HEK293 (cell line): ENCODE measurements around the gene DHX57.

Source experiments
- CTCF ChIA-PET: fragments of 350-600 bp; formaldehyde crosslinking; extraction: SDS; loops from one replicate; lab custom pipeline; 2021; ENCODE audit warnings: antibody characterized with exemption; lab: Yijun Ruan, JAX
- POLR2A ChIA-PET: fragments of 300-600 bp; formaldehyde crosslinking; extraction: SDS; loops from one replicate; lab custom pipeline; 2020; ENCODE audit warnings: antibody characterized with exemption, inconsistent platforms; lab: Yijun Ruan, JAX
- H3K27ac ChIP-seq: fragments of 200-500 bp; sonication (Bioruptor generic); 2 replicates; pipeline ENCODE4 v1.5.1; 2014; ENCODE audit warnings: low read depth, low read length, control low read depth, inconsistent platforms; ENCODE audit errors: extremely low read depth
- H3K36me3 ChIP-seq, 2 experiments: fragments of 200-500 bp in 1 of 2; sonication (Bioruptor generic) in 1 of 2; 1 replicate in 1 of 2; 2 replicates in 1 of 2; pipeline ENCODE4 v1.5.1; 2014 to 2017; ENCODE audit warnings: inconsistent platforms in 2 of 2, low read length in 2 of 2; ENCODE audit not compliant: control insufficient read depth in 2 of 2, insufficient read depth in 1 of 2
- H3K4me1 ChIP-seq: fragments of 200-500 bp; sonication (Bioruptor generic); 2 replicates; pipeline ENCODE4 v1.5.1; 2014; ENCODE audit warnings: mild to moderate bottlenecking, low read length, inconsistent platforms; ENCODE audit not compliant: control insufficient read depth, insufficient read depth
- H3K4me3 ChIP-seq: 2 replicates; pipeline ENCODE4 v1.5.1; 2011; ENCODE audit warnings: low read depth, mild to moderate bottlenecking, control low read depth, low read length, moderate library complexity
- H3K9me3 ChIP-seq: fragments of 200-500 bp; sonication (Bioruptor generic); 2 replicates; pipeline ENCODE4 v1.5.1; 2014; ENCODE audit warnings: low read depth, low read length, inconsistent platforms; ENCODE audit not compliant: control insufficient read depth, insufficient read depth
- FEZF1 ChIP-seq: fragments of 450-650 bp; formaldehyde crosslinking; IDR thresholded peaks from 2 replicates; pipeline ENCODE4 v1.5.1; 2016; ENCODE audit warnings: missing biosample characterization, missing genetic modification characterization
- GLIS1 ChIP-seq: fragments of 450-650 bp; formaldehyde crosslinking; IDR thresholded peaks from 2 replicates; pipeline ENCODE4 v1.5.1; 2016; ENCODE audit warnings: missing biosample characterization, missing genetic modification characterization
- SETDB1 ChIP-seq: IDR thresholded peaks from one replicate; pipeline ENCODE4 v1.6.1; 2017; ENCODE audit warnings: mild to moderate bottlenecking, low read length, moderate library complexity, mixed read lengths; ENCODE audit not compliant: insufficient read length
- TCF7L2 ChIP-seq: IDR thresholded peaks from 2 replicates; pipeline ENCODE4 v1.6.1; 2011; ENCODE audit warnings: low read depth, mild to moderate bottlenecking, inconsistent platforms, low read length, moderate library complexity, borderline replicate concordance
- TRIM28 ChIP-seq: IDR thresholded peaks from 2 replicates; pipeline ENCODE4 v1.6.1; 2011; ENCODE audit warnings: low read length, control low read depth, borderline replicate concordance
- ZNF10 ChIP-seq: fragments of 450-650 bp; formaldehyde crosslinking; IDR thresholded peaks from 2 replicates; pipeline ENCODE4 v1.5.1; 2017; ENCODE audit warnings: missing biosample characterization, missing genetic modification characterization
- ZNF132 ChIP-seq: fragments of 450-650 bp; formaldehyde crosslinking; IDR thresholded peaks from 2 replicates; pipeline ENCODE4 v1.5.1; 2017; ENCODE audit warnings: missing biosample characterization, missing genetic modification characterization, borderline replicate concordance
- ZNF16 ChIP-seq: fragments of 450-650 bp; formaldehyde crosslinking; IDR thresholded peaks from 2 replicates; pipeline ENCODE4 v1.5.1; 2016; ENCODE audit warnings: low read depth, missing biosample characterization, missing genetic modification characterization
- ZNF175 ChIP-seq: fragments of 450-650 bp; formaldehyde crosslinking; IDR thresholded peaks from 2 replicates; pipeline ENCODE4 v1.5.1; 2016; ENCODE audit warnings: missing biosample characterization, missing genetic modification characterization
- ZNF266 ChIP-seq: fragments of 450-650 bp; formaldehyde crosslinking; IDR thresholded peaks from 2 replicates; pipeline ENCODE4 v1.5.1; 2016; ENCODE audit warnings: missing biosample characterization, missing genetic modification characterization, low read depth
- ZNF335 ChIP-seq: fragments of 450-650 bp; formaldehyde crosslinking; conservative IDR thresholded peaks from 2 replicates; pipeline ENCODE4 v1.5.1; 2016; ENCODE audit warnings: missing biosample characterization, missing genetic modification characterization
- ZNF394 ChIP-seq: fragments of 450-650 bp; formaldehyde crosslinking; IDR thresholded peaks from 2 replicates; pipeline ENCODE4 v1.5.1; 2016; ENCODE audit warnings: missing biosample characterization, missing genetic modification characterization, mild to moderate bottlenecking, moderate library complexity, borderline replicate concordance
- ZNF555 ChIP-seq: fragments of 450-650 bp; formaldehyde crosslinking; conservative IDR thresholded peaks from 2 replicates; pipeline ENCODE4 v1.5.1; 2017; ENCODE audit warnings: missing biosample characterization, mild to moderate bottlenecking, missing genetic modification characterization, inconsistent platforms
- ZNF558 ChIP-seq: fragments of 450-650 bp; formaldehyde crosslinking; IDR thresholded peaks from 2 replicates; pipeline ENCODE4 v1.5.1; 2016; ENCODE audit warnings: missing biosample characterization, missing genetic modification characterization
- TF ChIP-seq, protein P1 (sequence below): fragments of 450-650 bp; IDR thresholded peaks from 2 replicates; pipeline ENCODE4 v1.5.1; 2018; ENCODE audit warnings: missing biosample characterization, missing genetic modification characterization
- TF ChIP-seq, protein P2 (sequence below): fragments of 450-650 bp; formaldehyde crosslinking; IDR thresholded peaks from 2 replicates; pipeline ENCODE4 v1.5.1; 2016; ENCODE audit warnings: missing biosample characterization, missing genetic modification characterization
- TF ChIP-seq, protein P3 (sequence below): fragments of 450-650 bp; formaldehyde crosslinking; IDR thresholded peaks from 2 replicates; pipeline ENCODE4 v1.5.1; 2017; ENCODE audit warnings: missing biosample characterization, missing genetic modification characterization

Gene DHX57

DNA sequence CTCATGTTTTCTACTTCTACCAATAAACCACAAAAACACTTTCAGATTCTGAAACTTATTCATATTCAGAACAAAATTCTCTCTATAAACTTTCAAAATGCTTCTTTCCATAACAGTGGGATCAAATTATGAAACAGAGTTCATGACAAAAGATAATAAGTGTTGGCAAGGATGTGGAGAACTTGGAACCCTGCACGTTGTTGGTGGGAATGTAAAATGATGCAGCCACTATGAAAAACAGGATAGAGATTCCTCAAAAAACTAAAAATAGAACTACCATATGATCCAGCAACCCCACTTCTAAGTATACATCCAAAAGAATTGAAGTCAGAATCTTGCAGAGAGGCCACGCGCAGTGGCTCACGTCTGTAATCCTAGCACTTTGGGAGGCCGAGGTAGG is 52.3 kb downstream of the DHX57 start:
- ChIA-PET CTCF (no interaction called here), POLR2A (no interaction called here)
- no peak overlapping the region for H3K4me3 ChIP-seq
- no peaks in the 10 kb centered on the region for H3K4me1 ChIP-seq
- peaks cover 47 to 60% of the 10 kb centered on the region in 2 experiments for H3K36me3 ChIP-seq
- H3K9me3 ChIP-seq, result no peaks in the 10 kb centered on the region
- TF ChIP-seq ZNF175 (tag by site-specific recombination) (no peak), FEZF1 (no peak), TCF7L2 (no peak), SETDB1 (no peak), ZNF16 (tag by site-specific recombination) (no peak), ZNF555 (tag by site-specific recombination) (no peak), ZNF394 (tag by site-specific recombination) (no peak)
- TF ChIP-seq, all 188 proteins: peak for 0
- H3K27ac ChIP-seq, result no peak overlapping the region

DNA sequence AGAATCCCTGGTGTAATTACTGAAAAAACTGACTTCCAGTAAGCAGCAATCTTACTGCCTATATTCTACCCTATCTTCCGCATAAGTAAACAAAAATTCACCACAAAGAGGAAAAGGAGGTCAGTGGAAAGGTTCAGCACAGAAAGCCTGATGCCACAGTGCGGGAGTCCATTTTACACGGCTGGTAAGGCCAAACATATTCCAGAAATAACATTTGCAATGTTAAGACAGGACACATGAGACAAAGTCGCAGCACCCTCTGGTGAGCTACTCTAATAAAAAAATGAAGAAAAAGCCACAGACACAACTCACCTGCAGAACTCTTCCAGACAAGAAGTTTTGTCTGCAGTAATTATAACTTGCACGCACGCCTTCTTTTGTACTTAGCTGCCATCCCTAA is 57.2 kb downstream of the DHX57 start:
- no peak overlapping the region for H3K4me3 ChIP-seq
- CTCF ChIA-PET, result interaction anchor here (0.7 to 3.3 kb wide), 3 partner anchors 17 to 290 kb away, joined by 3 to 19 read pairs (median 4); no protein-coding TSS in a partner anchor
- no peak overlapping the region for H3K27ac ChIP-seq
- no peaks in the 10 kb centered on the region for H3K9me3 ChIP-seq
- POLR2A ChIA-PET, result interaction anchor here (1.8 kb wide), 1 partner anchor 68 kb away, joined by 15 read pairs; the partner anchor contains the start of gene SRSF7
- TF ChIP-seq TRIM28, result no peak
- no peak for TF ChIP-seq ZNF335
- TF ChIP-seq, protein P1, sequence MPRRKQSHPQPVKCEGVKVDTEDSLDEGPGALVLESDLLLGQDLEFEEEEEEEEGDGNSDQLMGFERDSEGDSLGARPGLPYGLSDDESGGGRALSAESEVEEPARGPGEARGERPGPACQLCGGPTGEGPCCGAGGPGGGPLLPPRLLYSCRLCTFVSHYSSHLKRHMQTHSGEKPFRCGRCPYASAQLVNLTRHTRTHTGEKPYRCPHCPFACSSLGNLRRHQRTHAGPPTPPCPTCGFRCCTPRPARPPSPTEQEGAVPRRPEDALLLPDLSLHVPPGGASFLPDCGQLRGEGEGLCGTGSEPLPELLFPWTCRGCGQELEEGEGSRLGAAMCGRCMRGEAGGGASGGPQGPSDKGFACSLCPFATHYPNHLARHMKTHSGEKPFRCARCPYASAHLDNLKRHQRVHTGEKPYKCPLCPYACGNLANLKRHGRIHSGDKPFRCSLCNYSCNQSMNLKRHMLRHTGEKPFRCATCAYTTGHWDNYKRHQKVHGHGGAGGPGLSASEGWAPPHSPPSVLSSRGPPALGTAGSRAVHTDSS (tag by site-specific recombination), result no peak
- TF ChIP-seq, protein P2, sequence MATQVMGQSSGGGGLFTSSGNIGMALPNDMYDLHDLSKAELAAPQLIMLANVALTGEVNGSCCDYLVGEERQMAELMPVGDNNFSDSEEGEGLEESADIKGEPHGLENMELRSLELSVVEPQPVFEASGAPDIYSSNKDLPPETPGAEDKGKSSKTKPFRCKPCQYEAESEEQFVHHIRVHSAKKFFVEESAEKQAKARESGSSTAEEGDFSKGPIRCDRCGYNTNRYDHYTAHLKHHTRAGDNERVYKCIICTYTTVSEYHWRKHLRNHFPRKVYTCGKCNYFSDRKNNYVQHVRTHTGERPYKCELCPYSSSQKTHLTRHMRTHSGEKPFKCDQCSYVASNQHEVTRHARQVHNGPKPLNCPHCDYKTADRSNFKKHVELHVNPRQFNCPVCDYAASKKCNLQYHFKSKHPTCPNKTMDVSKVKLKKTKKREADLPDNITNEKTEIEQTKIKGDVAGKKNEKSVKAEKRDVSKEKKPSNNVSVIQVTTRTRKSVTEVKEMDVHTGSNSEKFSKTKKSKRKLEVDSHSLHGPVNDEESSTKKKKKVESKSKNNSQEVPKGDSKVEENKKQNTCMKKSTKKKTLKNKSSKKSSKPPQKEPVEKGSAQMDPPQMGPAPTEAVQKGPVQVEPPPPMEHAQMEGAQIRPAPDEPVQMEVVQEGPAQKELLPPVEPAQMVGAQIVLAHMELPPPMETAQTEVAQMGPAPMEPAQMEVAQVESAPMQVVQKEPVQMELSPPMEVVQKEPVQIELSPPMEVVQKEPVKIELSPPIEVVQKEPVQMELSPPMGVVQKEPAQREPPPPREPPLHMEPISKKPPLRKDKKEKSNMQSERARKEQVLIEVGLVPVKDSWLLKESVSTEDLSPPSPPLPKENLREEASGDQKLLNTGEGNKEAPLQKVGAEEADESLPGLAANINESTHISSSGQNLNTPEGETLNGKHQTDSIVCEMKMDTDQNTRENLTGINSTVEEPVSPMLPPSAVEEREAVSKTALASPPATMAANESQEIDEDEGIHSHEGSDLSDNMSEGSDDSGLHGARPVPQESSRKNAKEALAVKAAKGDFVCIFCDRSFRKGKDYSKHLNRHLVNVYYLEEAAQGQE (tag by site-specific recombination), result no peak
- TF ChIP-seq, protein P3, sequence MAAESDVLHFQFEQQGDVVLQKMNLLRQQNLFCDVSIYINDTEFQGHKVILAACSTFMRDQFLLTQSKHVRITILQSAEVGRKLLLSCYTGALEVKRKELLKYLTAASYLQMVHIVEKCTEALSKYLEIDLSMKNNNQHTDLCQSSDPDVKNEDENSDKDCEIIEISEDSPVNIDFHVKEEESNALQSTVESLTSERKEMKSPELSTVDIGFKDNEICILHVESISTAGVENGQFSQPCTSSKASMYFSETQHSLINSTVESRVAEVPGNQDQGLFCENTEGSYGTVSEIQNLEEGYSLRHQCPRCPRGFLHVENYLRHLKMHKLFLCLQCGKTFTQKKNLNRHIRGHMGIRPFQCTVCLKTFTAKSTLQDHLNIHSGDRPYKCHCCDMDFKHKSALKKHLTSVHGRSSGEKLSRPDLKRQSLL, result no peak
- no peak for TF ChIP-seq ZNF266 (tag by site-specific recombination)
- TF ChIP-seq ZNF10 (tag by site-specific recombination), result no peak
- no peak for TF ChIP-seq ZNF558 (tag by site-specific recombination)
- no peak for TF ChIP-seq GLIS1 (tag by site-specific recombination)
- no peak for TF ChIP-seq ZNF132 (tag by site-specific recombination)
- TF ChIP-seq, all 188 proteins: peak for 0
- Histone ChIP-seq H3K4me1 (no peaks in the 10 kb centered on the region), H3K36me3 (peaks cover 56 to 69% of the 10 kb centered on the region in 2 experiments)
